IMR-90 (cell line): ENCODE data around the gene ARHGEF2.

Experiments
- CEBPB ChIP-seq: IDR thresholded peaks from 2 replicates; pipeline ENCODE4 v1.6.1; 2012; ENCODE audit warnings: low read depth, low read length, improper control_type of control experiment
- CHD1 ChIP-seq: IDR thresholded peaks from 2 replicates; pipeline ENCODE4 v1.6.1; 2012; ENCODE audit warnings: low read depth, low read length, improper control_type of control experiment
- MAFK ChIP-seq: IDR thresholded peaks from 2 replicates; pipeline ENCODE4 v1.6.1; 2012; ENCODE audit warnings: low read depth, low read length, improper control_type of control experiment
- NFE2L2 ChIP-seq: fragments of 150-350 bp; IDR thresholded peaks from 2 replicates; pipeline ENCODE4 v1.6.1; 2016; ENCODE audit warnings: low read depth, mild to moderate bottlenecking, low read length
- POLR2A ChIP-seq: IDR thresholded peaks from 2 replicates; pipeline ENCODE4 v1.6.1; 2012; ENCODE audit warnings: mild to moderate bottlenecking, low read depth, low read length
- RAD21 ChIP-seq: IDR thresholded peaks from 2 replicates; pipeline ENCODE4 v1.6.1; 2012; ENCODE audit warnings: low read length, improper control_type of control experiment
- RFX5 ChIP-seq: IDR thresholded peaks from 2 replicates; pipeline ENCODE4 v1.8.0; 2012; ENCODE audit warnings: low read depth, mild to moderate bottlenecking, low read length, moderate library complexity
- SMC3 ChIP-seq: fragments of 150-350 bp; IDR thresholded peaks from 2 replicates; pipeline ENCODE4 v1.6.1; 2016; ENCODE audit warnings: low read depth, mild to moderate bottlenecking, antibody characterized with exemption, low read length, moderate library complexity
- TF ChIP-seq, protein P1 (sequence below): conservative IDR thresholded peaks from 2 replicates; pipeline ENCODE4 v1.5.1; 2012; ENCODE audit warnings: mild to moderate bottlenecking, low read depth, low read length, improper control_type of control experiment
- TF ChIP-seq, protein P2 (sequence below): fragments of 150-350 bp; IDR thresholded peaks from 2 replicates; pipeline ENCODE4 v1.6.1; 2016; ENCODE audit warnings: low read depth, mild to moderate bottlenecking, low read length, moderate library complexity, borderline replicate concordance
- TF ChIP-seq, protein P3 (sequence below): fragments of 150-350 bp; IDR thresholded peaks from 2 replicates; pipeline ENCODE4 v1.6.1; 2017; ENCODE audit warnings: mild to moderate bottlenecking, antibody characterized with exemption, low read length, low read depth

GRCh38 chr1:155999964-156000363 is 21.6 kb upstream of the ARHGEF2 start:
- TF ChIP-seq RFX5 (no peak), POLR2A (no peak), RAD21 (no peak), SMC3 (no peak), MAFK (no peak), CEBPB (no peak), NFE2L2 (no peak), CHD1 (no peak)
- TF ChIP-seq, protein P1, sequence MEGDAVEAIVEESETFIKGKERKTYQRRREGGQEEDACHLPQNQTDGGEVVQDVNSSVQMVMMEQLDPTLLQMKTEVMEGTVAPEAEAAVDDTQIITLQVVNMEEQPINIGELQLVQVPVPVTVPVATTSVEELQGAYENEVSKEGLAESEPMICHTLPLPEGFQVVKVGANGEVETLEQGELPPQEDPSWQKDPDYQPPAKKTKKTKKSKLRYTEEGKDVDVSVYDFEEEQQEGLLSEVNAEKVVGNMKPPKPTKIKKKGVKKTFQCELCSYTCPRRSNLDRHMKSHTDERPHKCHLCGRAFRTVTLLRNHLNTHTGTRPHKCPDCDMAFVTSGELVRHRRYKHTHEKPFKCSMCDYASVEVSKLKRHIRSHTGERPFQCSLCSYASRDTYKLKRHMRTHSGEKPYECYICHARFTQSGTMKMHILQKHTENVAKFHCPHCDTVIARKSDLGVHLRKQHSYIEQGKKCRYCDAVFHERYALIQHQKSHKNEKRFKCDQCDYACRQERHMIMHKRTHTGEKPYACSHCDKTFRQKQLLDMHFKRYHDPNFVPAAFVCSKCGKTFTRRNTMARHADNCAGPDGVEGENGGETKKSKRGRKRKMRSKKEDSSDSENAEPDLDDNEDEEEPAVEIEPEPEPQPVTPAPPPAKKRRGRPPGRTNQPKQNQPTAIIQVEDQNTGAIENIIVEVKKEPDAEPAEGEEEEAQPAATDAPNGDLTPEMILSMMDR, result no peak
- TF ChIP-seq, protein P2, sequence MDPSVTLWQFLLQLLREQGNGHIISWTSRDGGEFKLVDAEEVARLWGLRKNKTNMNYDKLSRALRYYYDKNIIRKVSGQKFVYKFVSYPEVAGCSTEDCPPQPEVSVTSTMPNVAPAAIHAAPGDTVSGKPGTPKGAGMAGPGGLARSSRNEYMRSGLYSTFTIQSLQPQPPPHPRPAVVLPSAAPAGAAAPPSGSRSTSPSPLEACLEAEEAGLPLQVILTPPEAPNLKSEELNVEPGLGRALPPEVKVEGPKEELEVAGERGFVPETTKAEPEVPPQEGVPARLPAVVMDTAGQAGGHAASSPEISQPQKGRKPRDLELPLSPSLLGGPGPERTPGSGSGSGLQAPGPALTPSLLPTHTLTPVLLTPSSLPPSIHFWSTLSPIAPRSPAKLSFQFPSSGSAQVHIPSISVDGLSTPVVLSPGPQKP, result no peak
- TF ChIP-seq, protein P3, sequence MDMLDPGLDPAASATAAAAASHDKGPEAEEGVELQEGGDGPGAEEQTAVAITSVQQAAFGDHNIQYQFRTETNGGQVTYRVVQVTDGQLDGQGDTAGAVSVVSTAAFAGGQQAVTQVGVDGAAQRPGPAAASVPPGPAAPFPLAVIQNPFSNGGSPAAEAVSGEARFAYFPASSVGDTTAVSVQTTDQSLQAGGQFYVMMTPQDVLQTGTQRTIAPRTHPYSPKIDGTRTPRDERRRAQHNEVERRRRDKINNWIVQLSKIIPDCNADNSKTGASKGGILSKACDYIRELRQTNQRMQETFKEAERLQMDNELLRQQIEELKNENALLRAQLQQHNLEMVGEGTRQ, result no peak
